ENCODE results near the gene SEBOX. TPM values are rescaled to one million over a fixed set of nuclear protein-coding genes. Genes with fewer than 3 reads are reported as not detected.

The SEBOX gene
- total and polyA plus RNA-seq, 2 of the 8 experiments (the other 6 are each of a cell fraction or from before 2014, with no cell fraction given), result not detected

- H4K20me1 ChIP-seq (replicated peaks in 1 of 2; ENCODE audit: control insufficient read depth in 1 of 2, insufficient read depth in 2 of 2, low read length in 2 of 2), result peaks cover 6 to 22% of the 10 kb centered on the region in 2 experiments
Observed at GRCh38 chr17:28324781-28325180, 40.2 kb downstream of the SEBOX start.

More at GRCh38 chr17:28324781-28325180, 40.2 kb downstream of the SEBOX start:
- no peaks in the 10 kb centered on the region for H3K9me3 ChIP-seq (ENCODE audit: insufficient read depth in 2 of 2, low read depth in 1 of 2, low read length in 1 of 2)
- no peak overlapping the region for H2AK5ac ChIP-seq (ENCODE audit: low read depth, low read length)
- H3K23ac ChIP-seq (ENCODE audit: insufficient read length), result no peak overlapping the region
- H2BK5ac ChIP-seq (ENCODE audit: low read depth, low read length), result no peak overlapping the region
- H3K4me3 ChIP-seq (ENCODE audit: extremely low read depth in 1 of 4, insufficient read depth in 2 of 4, low read depth in 3 of 4, low read length in 4 of 4), result no peak overlapping the region
- H2BK20ac ChIP-seq (ENCODE audit: low read length), result no peak overlapping the region
- no peak overlapping the region for H3K56ac ChIP-seq (replicated peaks; ENCODE audit: insufficient read length, low read depth, low read length)
- no peak overlapping the region for H3K4me2 ChIP-seq (ENCODE audit: insufficient read depth in 1 of 2, low read depth in 2 of 2, low read length in 2 of 2)
- no peak overlapping the region for H2BK12ac ChIP-seq (ENCODE audit: low read depth, low read length)
- no peak overlapping the region for H2AFZ ChIP-seq (ENCODE audit: low read length)
- no peak for TF ChIP-seq BRCA1 (IDR thresholded peaks at IDR 0.05; ENCODE audit: low read depth, low read length)
- no peak for TF ChIP-seq JUND (IDR thresholded peaks at IDR 0.05; ENCODE audit: low read length)
- TF ChIP-seq BACH1 (IDR thresholded peaks at IDR 0.05; ENCODE audit: low read length), result no peak
- TF ChIP-seq SP1 (IDR thresholded peaks at IDR 0.05; ENCODE audit: low read depth, low read length), result no peak
- TF ChIP-seq NANOG (IDR thresholded peaks at IDR 0.05; ENCODE audit: insufficient read depth, low read depth, low read length, poor library complexity, severe bottlenecking), result no peak
- TF ChIP-seq SAP30 (IDR thresholded peaks at IDR 0.05; ENCODE audit: insufficient read depth, insufficient replicate concordance, low read length), result no peak
- H3K23me2 ChIP-seq (ENCODE audit: low read depth, low read length), result peaks cover 2% of the 10 kb centered on the region; the same call in 1 of the 2 replicates
- FAIRE-seq (no peak), DNase-seq (ENCODE audit: low read depth in 1 of 2, low spot score in 2 of 2) (no peak)
- H3K79me1 ChIP-seq (ENCODE audit: low read depth, low read length), result 0 out of 2 replicates have a peak, but pooled peaks cover 4% of the 10 kb centered on the region
- no peak overlapping the region for H3K9ac ChIP-seq (replicated peaks in 1 of 4; ENCODE audit: extremely low read depth in 1 of 4, low read depth in 3 of 4, low read length in 3 of 4)
- H3K36me3 ChIP-seq (ENCODE audit: control insufficient read depth in 2 of 4, insufficient read depth in 4 of 4, low read length in 3 of 4), result peaks cover 10 to 44% (median 32%) of the 10 kb centered on the region in 4 experiments
- no peak overlapping the region for H3K4ac ChIP-seq (replicated peaks; ENCODE audit: insufficient read length, low read depth, low read length)
- H3K4me1 ChIP-seq (replicated peaks in 1 of 4; ENCODE audit: control insufficient read depth in 3 of 4, insufficient read depth in 4 of 4, low read length in 3 of 4), result peaks cover 0 to 7% (median 3%) of the 10 kb centered on the region in 4 experiments; a peak in 2 of 7 replicates
- H3K18ac ChIP-seq (ENCODE audit: extremely low read depth, low read length), result no peak overlapping the region
- H4K8ac ChIP-seq (ENCODE audit: extremely low read depth, insufficient read depth, low read length), result no peak overlapping the region
- no peak overlapping the region for H3K27ac ChIP-seq (ENCODE audit: low read depth, low read length)
- no peak overlapping the region for H3K14ac ChIP-seq (ENCODE audit: insufficient read length)
- no peak overlapping the region for H4K91ac ChIP-seq (replicated peaks; ENCODE audit: insufficient read length, low read length)
- CTCF ChIA-PET (ENCODE audit: partially characterized antibody), result no interaction called here
- H4K5ac ChIP-seq (ENCODE audit: insufficient read length, low read depth, low read length), result no peak overlapping the region
- no peaks in the 10 kb centered on the region for H3K27me3 ChIP-seq (replicated peaks in 1 of 4; ENCODE audit: control insufficient read depth in 3 of 4, extremely low read depth in 1 of 4, insufficient read depth in 3 of 4, low read length in 3 of 4)
- POLR2A ChIA-PET (ENCODE audit: partially characterized antibody), result interaction anchor here (0.7 to 2.1 kb wide), 4 partner anchors 10 to 33 kb away, joined by 3 to 8 read pairs (median 5); partner anchors contain the start of genes IFT20, POLDIP2 and TNFAIP1
- WGBS, 2 experiments (ENCODE audit: extremely low coverage in 1 of 2, insufficient coverage in 1 of 2, insufficient read length in 1 of 2, insufficient replicate concordance in 2 of 2, low coverage in 1 of 2, low lambda C conversion rate in 2 of 2, missing lambda C conversion rate in 1 of 2), result 90% methylated on average over 3 of the region's 3 CpGs; no CpG with 5 or more reads in 1 of the 2 experiments
- peaks cover 35 to 70% of the 10 kb centered on the region in 2 experiments for H3K79me2 ChIP-seq (ENCODE audit: control insufficient read depth in 1 of 2, insufficient read depth in 2 of 2, low read length in 2 of 2)
- H2BK120ac ChIP-seq (replicated peaks; ENCODE audit: low read depth, low read length), result no peak overlapping the region
- no peak overlapping the region for H2BK15ac ChIP-seq (ENCODE audit: low read length)
